ENCODE measurements around the gene MDFI.

GRCh38 chr6:41676431-41676830 is 38.2 kb downstream of the MDFI start:
- TF ChIP-seq, protein P1, sequence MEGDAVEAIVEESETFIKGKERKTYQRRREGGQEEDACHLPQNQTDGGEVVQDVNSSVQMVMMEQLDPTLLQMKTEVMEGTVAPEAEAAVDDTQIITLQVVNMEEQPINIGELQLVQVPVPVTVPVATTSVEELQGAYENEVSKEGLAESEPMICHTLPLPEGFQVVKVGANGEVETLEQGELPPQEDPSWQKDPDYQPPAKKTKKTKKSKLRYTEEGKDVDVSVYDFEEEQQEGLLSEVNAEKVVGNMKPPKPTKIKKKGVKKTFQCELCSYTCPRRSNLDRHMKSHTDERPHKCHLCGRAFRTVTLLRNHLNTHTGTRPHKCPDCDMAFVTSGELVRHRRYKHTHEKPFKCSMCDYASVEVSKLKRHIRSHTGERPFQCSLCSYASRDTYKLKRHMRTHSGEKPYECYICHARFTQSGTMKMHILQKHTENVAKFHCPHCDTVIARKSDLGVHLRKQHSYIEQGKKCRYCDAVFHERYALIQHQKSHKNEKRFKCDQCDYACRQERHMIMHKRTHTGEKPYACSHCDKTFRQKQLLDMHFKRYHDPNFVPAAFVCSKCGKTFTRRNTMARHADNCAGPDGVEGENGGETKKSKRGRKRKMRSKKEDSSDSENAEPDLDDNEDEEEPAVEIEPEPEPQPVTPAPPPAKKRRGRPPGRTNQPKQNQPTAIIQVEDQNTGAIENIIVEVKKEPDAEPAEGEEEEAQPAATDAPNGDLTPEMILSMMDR (IDR thresholded peaks at IDR 0.05) = no peak
- TF ChIP-seq POLR2A (IDR thresholded peaks at IDR 0.05) = no peak

Measured in testis (tissue), 2 donors.